Endothelial cell of coronary artery (primary cell): ENCODE measurements around the gene TMEM61. TPM values are rescaled to one million over a fixed set of nuclear protein-coding genes. Genes with fewer than 3 reads are reported as not detected.

Experiments
- total RNA-seq: library from RNA; depleted of rRNA; stranded (reverse); fragments of >200 nt; gene quantifications from 2 replicates; pipeline ENCODE4 v1.2.3, GENCODE V29; 2014

TMEM61 gene
- not detected in 2 replicates for total RNA-seq

GRCh38 chr1:54980528-54981241, at the start of gene TMEM61:
Gene TMEM61 (plus strand): TSS chr1:54980628. CDS start chr1:54981066, 438 bp downstream.

GRCh38 chr1:54998677-54999076, 18.2 kb downstream of the TMEM61 start, which contains the start of gene BSND:
Gene BSND (plus strand): TSS chr1:54998933. CDS start chr1:54999187, 254 bp downstream.

GRCh38 chr1:55039342-55040082, 59.1 kb downstream of the TMEM61 start, which contains the start of gene PCSK9:
Gene PCSK9 (plus strand): TSS chr1:55039548. CDS start chr1:55039838, 290 bp downstream.

Other genes with a start within 250 kb of the TMEM61 start
- gene PARS2, start 216.1 kb upstream of the TMEM61 start, total RNA-seq, result 3.2 and 3.8 TPM in 2 replicates
- not detected in 2 replicates for gene TTC22, start 179.3 kb upstream of the TMEM61 start, total RNA-seq
- gene DHCR24, start 93.4 kb upstream of the TMEM61 start, total RNA-seq, result 20.5 and 48.0 TPM in 2 replicates
- gene BSND, start 18.3 kb downstream of the TMEM61 start, total RNA-seq, result not detected in 2 replicates
- under 0.01 TPM in 2 replicates for gene PCSK9, start 58.9 kb downstream of the TMEM61 start, total RNA-seq
- gene USP24, start 234.7 kb downstream of the TMEM61 start, total RNA-seq, result 33.4 and 40.6 TPM in 2 replicates